Parathyroid adenoma (tissue), 2 donors: ENCODE data around the gene RNF187.

Experiments
- H2AFZ ChIP-seq: fragments of 300-600 bp; sonication (generic); one replicate; pipeline ENCODE4 v1.7.0; 2017; ENCODE audit warnings: antibody characterized with exemption, mild to moderate bottlenecking
- H3K27ac ChIP-seq: fragments of 300-600 bp; sonication (generic); one replicate; pipeline ENCODE4 v1.7.0; 2017
- H3K27me3 ChIP-seq: fragments of 300-600 bp; sonication (generic); one replicate; pipeline ENCODE4 v1.7.0; 2017; ENCODE audit warnings: low read length; ENCODE audit not compliant: control insufficient read depth, insufficient read depth
- H3K36me3 ChIP-seq: fragments of 300-600 bp; sonication (generic); one replicate; pipeline ENCODE4 v1.7.0; 2017; ENCODE audit warnings: low read length; ENCODE audit not compliant: control insufficient read depth, insufficient read depth
- H3K4me1 ChIP-seq: fragments of 300-600 bp; sonication (generic); one replicate; pipeline ENCODE4 v1.7.0; 2017; ENCODE audit warnings: control low read depth
- H3K4me2 ChIP-seq: fragments of 300-600 bp; sonication (generic); one replicate; pipeline ENCODE4 v1.7.0; 2017; ENCODE audit warnings: low read length
- H3K4me3 ChIP-seq: fragments of 300-600 bp; sonication (generic); one replicate; pipeline ENCODE4 v1.7.0; 2017; ENCODE audit warnings: low read depth, low read length
- H3K79me2 ChIP-seq: fragments of 300-600 bp; sonication (generic); one replicate; pipeline ENCODE4 v1.7.0; 2017; ENCODE audit warnings: control low read depth
- H3K9ac ChIP-seq: fragments of 300-600 bp; sonication (generic); one replicate; pipeline ENCODE4 v1.7.0; 2017; ENCODE audit warnings: mild to moderate bottlenecking
- H3K9me3 ChIP-seq: fragments of 300-600 bp; sonication (generic); one replicate; pipeline ENCODE4 v1.7.0; 2017; ENCODE audit warnings: low read length; ENCODE audit not compliant: control insufficient read depth
- CTCF ChIP-seq: fragments of 300-600 bp; sonication (generic); IDR thresholded peaks from one replicate; pipeline ENCODE4 v1.7.0; 2017; ENCODE audit warnings: antibody characterized with exemption, mild to moderate bottlenecking
- donor health status: primary hyperparathyroidism.

The RNF187 gene

GRCh38 chr1:228459091-228459993 is 27.8 kb upstream of the RNF187 start:
- Histone ChIP-seq H3K36me3 (no peaks in the 10 kb centered on the region), H3K27me3 (no peaks in the 10 kb centered on the region), H2AFZ (no peak overlapping the region), H3K27ac (no peak overlapping the region), H3K79me2 (no peaks in the 10 kb centered on the region), H3K4me2 (peak overlapping the region; percentile 95), H3K4me1 (no peaks in the 10 kb centered on the region), H3K4me3 (peak overlapping the region; percentile 87), H3K9ac (no peak overlapping the region), H3K9me3 (no peaks in the 10 kb centered on the region)
- peak; percentile 11 for TF ChIP-seq CTCF

GRCh38 chr1:228460821-228461220 is 26.4 kb upstream of the RNF187 start:
- Histone ChIP-seq H3K9me3 (no peaks in the 10 kb centered on the region), H3K79me2 (no peaks in the 10 kb centered on the region), H3K27me3 (no peaks in the 10 kb centered on the region), H3K4me3 (no peak overlapping the region), H3K4me1 (no peaks in the 10 kb centered on the region), H3K36me3 (no peaks in the 10 kb centered on the region), H3K27ac (no peak overlapping the region), H3K4me2 (no peak overlapping the region), H2AFZ (no peak overlapping the region), H3K9ac (no peak overlapping the region)
- no peak for TF ChIP-seq CTCF

- Histone ChIP-seq H3K79me2 (no peaks in the 10 kb centered on the region), H3K27ac (no peak overlapping the region), H3K27me3 (no peaks in the 10 kb centered on the region), H2AFZ (no peak overlapping the region), H3K4me3 (no peak overlapping the region), H3K36me3 (no peaks in the 10 kb centered on the region), H3K9ac (no peak overlapping the region), H3K9me3 (no peaks in the 10 kb centered on the region), H3K4me2 (no peak overlapping the region), H3K4me1 (no peaks in the 10 kb centered on the region)
- TF ChIP-seq CTCF, result no peak
Measured at GRCh38 chr1:228462560-228462959, 24.6 kb upstream of the RNF187 start.

GRCh38 chr1:228463009-228463558 is 24.1 kb upstream of the RNF187 start:
- Histone ChIP-seq H3K27ac (no peak overlapping the region), H3K9me3 (no peaks in the 10 kb centered on the region), H3K27me3 (no peaks in the 10 kb centered on the region), H3K36me3 (no peaks in the 10 kb centered on the region), H3K4me1 (no peaks in the 10 kb centered on the region), H3K79me2 (no peaks in the 10 kb centered on the region), H3K9ac (no peak overlapping the region), H3K4me3 (no peak overlapping the region), H3K4me2 (no peak overlapping the region), H2AFZ (no peak overlapping the region)
- no peak for TF ChIP-seq CTCF
